ENCODE results near the gene GABPB1.

GABPB1 gene

DNA sequence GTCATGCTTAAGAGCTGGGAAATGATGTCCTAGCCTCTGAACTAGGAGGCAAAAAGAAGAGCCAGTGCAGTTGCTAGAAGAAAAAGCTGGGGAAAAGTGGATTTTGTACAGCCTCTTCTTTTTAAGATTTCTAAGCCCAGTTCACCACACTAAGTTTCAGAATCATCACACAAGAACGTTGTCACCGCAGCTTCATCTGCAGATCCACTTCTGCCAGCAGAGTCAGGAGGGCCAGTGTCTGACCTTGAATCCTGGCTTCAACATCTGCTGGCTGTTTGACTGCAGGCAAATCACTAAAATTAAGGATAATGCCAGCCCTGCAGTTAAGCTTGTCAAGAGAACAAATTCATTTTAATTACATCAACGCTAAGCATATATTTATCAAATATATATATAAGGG is 125.7 kb downstream of the GABPB1 start:
- TF ChIP-seq, protein P1, sequence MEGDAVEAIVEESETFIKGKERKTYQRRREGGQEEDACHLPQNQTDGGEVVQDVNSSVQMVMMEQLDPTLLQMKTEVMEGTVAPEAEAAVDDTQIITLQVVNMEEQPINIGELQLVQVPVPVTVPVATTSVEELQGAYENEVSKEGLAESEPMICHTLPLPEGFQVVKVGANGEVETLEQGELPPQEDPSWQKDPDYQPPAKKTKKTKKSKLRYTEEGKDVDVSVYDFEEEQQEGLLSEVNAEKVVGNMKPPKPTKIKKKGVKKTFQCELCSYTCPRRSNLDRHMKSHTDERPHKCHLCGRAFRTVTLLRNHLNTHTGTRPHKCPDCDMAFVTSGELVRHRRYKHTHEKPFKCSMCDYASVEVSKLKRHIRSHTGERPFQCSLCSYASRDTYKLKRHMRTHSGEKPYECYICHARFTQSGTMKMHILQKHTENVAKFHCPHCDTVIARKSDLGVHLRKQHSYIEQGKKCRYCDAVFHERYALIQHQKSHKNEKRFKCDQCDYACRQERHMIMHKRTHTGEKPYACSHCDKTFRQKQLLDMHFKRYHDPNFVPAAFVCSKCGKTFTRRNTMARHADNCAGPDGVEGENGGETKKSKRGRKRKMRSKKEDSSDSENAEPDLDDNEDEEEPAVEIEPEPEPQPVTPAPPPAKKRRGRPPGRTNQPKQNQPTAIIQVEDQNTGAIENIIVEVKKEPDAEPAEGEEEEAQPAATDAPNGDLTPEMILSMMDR (IDR thresholded peaks at IDR 0.05; ENCODE audit: low read depth, low read length, missing control alignments), result no peak
- no peak for DNase-seq (ENCODE audit: extremely low read depth, low read depth)
- no peak overlapping the region for H3K4me3 ChIP-seq (replicated peaks; ENCODE audit: low read depth, low read length)

DNA sequence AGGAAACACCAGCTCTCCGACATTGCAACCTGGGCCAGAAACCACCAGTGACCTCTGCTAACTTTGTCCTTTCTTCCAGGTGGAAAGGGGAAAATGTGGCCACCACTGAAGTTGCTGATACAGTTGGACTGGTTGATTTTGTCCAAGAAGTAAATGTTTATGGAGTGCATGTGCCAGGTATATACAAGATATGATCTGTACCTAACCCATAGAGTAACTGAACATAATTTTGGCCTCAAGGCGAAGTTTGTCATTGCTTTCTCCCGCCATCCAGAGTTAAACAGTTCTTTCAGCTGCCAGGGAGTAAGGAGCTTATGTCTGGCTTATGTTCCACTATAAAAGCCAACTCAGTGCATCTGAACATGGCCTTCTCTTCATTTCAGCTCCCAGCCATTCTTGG is 126.1 kb downstream of the GABPB1 start:
- TF ChIP-seq, protein P1 (IDR thresholded peaks at IDR 0.05; ENCODE audit: low read depth, low read length, missing control alignments), result no peak
- no peak overlapping the region for H3K4me3 ChIP-seq (replicated peaks; ENCODE audit: low read depth, low read length)
- no peak for DNase-seq (ENCODE audit: extremely low read depth, low read depth)

DNA sequence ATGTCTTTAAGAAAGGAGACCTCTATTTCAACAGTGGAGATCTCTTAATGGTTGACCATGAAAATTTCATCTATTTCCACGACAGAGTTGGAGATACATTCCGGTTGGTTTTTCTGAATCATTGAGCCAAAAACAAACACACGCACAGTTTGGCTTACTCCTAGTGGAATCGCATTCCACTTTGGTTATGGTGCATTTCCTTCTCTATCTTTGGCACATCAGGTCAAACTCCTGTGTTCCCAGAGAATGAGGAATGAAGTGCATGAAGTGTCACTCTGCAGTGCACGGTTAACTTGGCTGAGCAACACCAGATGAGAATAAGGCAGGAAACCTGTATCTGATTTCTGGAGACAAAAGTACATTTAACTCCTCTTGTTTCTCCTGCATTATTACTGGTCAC is 127.9 kb downstream of the GABPB1 start:
- DNase-seq (ENCODE audit: extremely low read depth, low read depth), result no peak
- TF ChIP-seq, protein P1 (IDR thresholded peaks at IDR 0.05; ENCODE audit: low read depth, low read length, missing control alignments), result no peak
- no peak overlapping the region for H3K4me3 ChIP-seq (replicated peaks; ENCODE audit: low read depth, low read length)

DNA sequence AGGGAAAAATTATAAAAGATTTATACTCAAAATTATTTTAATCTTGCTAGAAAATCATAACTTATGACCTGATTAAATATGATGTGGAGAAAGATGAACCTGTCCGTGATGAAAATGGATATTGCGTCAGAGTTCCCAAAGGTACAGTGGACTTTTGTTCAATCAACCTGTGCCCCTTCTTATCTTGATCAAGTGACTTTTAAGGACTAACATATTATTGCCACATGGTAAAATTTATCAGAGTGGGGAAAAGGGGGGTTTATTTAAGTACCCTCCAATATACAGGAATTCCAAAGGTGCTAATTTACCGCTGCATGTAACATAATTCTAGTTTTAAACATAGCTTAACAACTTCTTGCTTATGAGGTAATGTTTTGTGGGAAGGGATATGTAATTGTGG is 129.1 kb downstream of the GABPB1 start:
- no peak overlapping the region for H3K4me3 ChIP-seq (replicated peaks; ENCODE audit: low read depth, low read length)
- TF ChIP-seq, protein P1 (IDR thresholded peaks at IDR 0.05; ENCODE audit: low read depth, low read length, missing control alignments), result no peak
- no peak for DNase-seq (ENCODE audit: extremely low read depth, low read depth)

All from HFF-Myc (cell line).